WTC11 (cell line): ENCODE data around the gene SOSTDC1. TPM values are rescaled to one million over a fixed set of nuclear protein-coding genes. Genes with fewer than 3 reads are reported as not detected.

Experiments used
- ATAC-seq: fragments of 200-7000 bp; cut with Tn5 transposase; 2 replicates; pipeline ENCODE4 v1.10.0; 2021; ENCODE audit warnings: mild to moderate bottlenecking, moderate library complexity
- CTCF ChIA-PET: fragments of 300-600 bp; sonication (Branson Sonifier 250); formaldehyde crosslinking; loops from one replicate; lab custom pipeline; 2021; ENCODE audit warnings: antibody characterized with exemption; lab: Charles Lee
- POLR2A ChIA-PET: fragments of 350-600 bp; sonication (Branson Sonifier 250); formaldehyde crosslinking; loops from one replicate; lab custom pipeline; 2021; ENCODE audit warnings: antibody characterized with exemption; lab: Charles Lee
- DNase-seq: peaks from one replicate; pipeline ENCODE4 v3.0.0; 2021; ENCODE audit warnings: low spot score
- H3K27ac Mint-ChIP-seq: 2 replicates; pipeline ENCODE4 v1.8.0; 2021; ENCODE audit warnings: mixed read lengths
- H3K27me3 Mint-ChIP-seq: 2 replicates; pipeline ENCODE4 v1.8.0; 2021; ENCODE audit warnings: low read depth, mild to moderate bottlenecking, moderate library complexity, mixed read lengths
- H3K36me3 Mint-ChIP-seq: 2 replicates; pipeline ENCODE4 v1.8.0; 2021; ENCODE audit warnings: mixed read lengths
- H3K4me1 Mint-ChIP-seq: 2 replicates; pipeline ENCODE4 v1.8.0; 2022; ENCODE audit warnings: mixed read lengths
- H3K4me3 Mint-ChIP-seq: 2 replicates; pipeline ENCODE4 v1.8.0; 2021; ENCODE audit warnings: mild to moderate bottlenecking, moderate library complexity, mixed read lengths
- H3K9me3 Mint-ChIP-seq: 2 replicates; pipeline ENCODE4 v1.8.0; 2021; ENCODE audit warnings: mixed read lengths
- CREB1 ChIP-seq: sonication (generic); formaldehyde crosslinking; IDR thresholded peaks from 2 replicates; pipeline ENCODE4 v1.8.0; 2023; ENCODE audit warnings: mild to moderate bottlenecking, missing genetic modification reagents
- CREM ChIP-seq: sonication (generic); formaldehyde crosslinking; IDR thresholded peaks from 2 replicates; pipeline ENCODE4 v1.8.1; 2022; ENCODE audit warnings: mild to moderate bottlenecking, missing genetic modification reagents, moderate library complexity
- E2F5 ChIP-seq: sonication (generic); formaldehyde crosslinking; IDR thresholded peaks from 2 replicates; pipeline ENCODE4 v1.8.1; 2022; ENCODE audit warnings: mild to moderate bottlenecking, moderate library complexity, missing genetic modification reagents
- GRHL2 ChIP-seq: fragments of 250-450 bp; sonication (Bioruptor Pico); IDR thresholded peaks from 2 replicates; pipeline ENCODE4 v1.8.0; 2022; ENCODE audit warnings: mild to moderate bottlenecking, moderate library complexity; ENCODE audit not compliant: insufficient replicate concordance, severe bottlenecking
- GTF2I ChIP-seq: fragments of 250-450 bp; sonication (Bioruptor Pico); conservative IDR thresholded peaks from 2 replicates; pipeline ENCODE4 v1.4.0; 2021; ENCODE audit warnings: mild to moderate bottlenecking
- KAT7 ChIP-seq: sonication (generic); formaldehyde crosslinking; IDR thresholded peaks from 2 replicates; pipeline ENCODE4 v1.8.1; 2023; ENCODE audit warnings: missing genetic modification reagents, mild to moderate bottlenecking, borderline replicate concordance
- NFE2L1 ChIP-seq: sonication (generic); formaldehyde crosslinking; IDR thresholded peaks from 2 replicates; pipeline ENCODE4 v1.8.1; 2023; ENCODE audit warnings: missing genetic modification reagents
- NR1H2 ChIP-seq: sonication (generic); formaldehyde crosslinking; IDR thresholded peaks from 2 replicates; pipeline ENCODE4 v1.9.0; 2021; ENCODE audit warnings: mild to moderate bottlenecking, moderate library complexity, missing genetic modification reagents
- RORB ChIP-seq: fragments of 250-450 bp; sonication (Bioruptor Pico); IDR thresholded peaks from 2 replicates; pipeline ENCODE4 v1.9.0; 2021; ENCODE audit warnings: mild to moderate bottlenecking
- SP1 ChIP-seq: sonication (generic); formaldehyde crosslinking; conservative IDR thresholded peaks from 2 replicates; pipeline ENCODE4 v1.8.1; 2022; ENCODE audit warnings: missing genetic modification reagents
- TCF7 ChIP-seq: sonication (generic); formaldehyde crosslinking; IDR thresholded peaks from 2 replicates; pipeline ENCODE4 v1.8.0; 2022; ENCODE audit warnings: mild to moderate bottlenecking, low read depth, missing genetic modification reagents, moderate library complexity
- USF2 ChIP-seq: sonication (generic); formaldehyde crosslinking; IDR thresholded peaks from 2 replicates; pipeline ENCODE4 v1.8.1; 2023; ENCODE audit warnings: mild to moderate bottlenecking, missing genetic modification reagents, moderate library complexity
- ZNF138 ChIP-seq: sonication (generic); formaldehyde crosslinking; conservative IDR thresholded peaks from 2 replicates; pipeline ENCODE4 v1.8.1; 2022; ENCODE audit warnings: mild to moderate bottlenecking, moderate library complexity, missing genetic modification reagents
- ZNF512 ChIP-seq: sonication (generic); formaldehyde crosslinking; IDR thresholded peaks from 2 replicates; pipeline ENCODE4 v1.8.1; 2022; ENCODE audit warnings: missing genetic modification reagents, borderline replicate concordance
- total RNA-seq: library from RNA; stranded (reverse); gene quantifications from 3 replicates; pipeline ENCODE4 v1.2.3, GENCODE V29; 2021
- TF ChIP-seq, protein P1 (sequence below): sonication (generic); formaldehyde crosslinking; IDR thresholded peaks from 2 replicates; pipeline ENCODE4 v1.8.1; 2023; ENCODE audit warnings: mild to moderate bottlenecking, missing genetic modification reagents, borderline replicate concordance
- TF ChIP-seq, protein P2 (sequence below): fragments of 250-450 bp; sonication (Bioruptor Pico); conservative IDR thresholded peaks from 2 replicates; pipeline ENCODE4 v1.9.0; 2021; ENCODE audit warnings: mild to moderate bottlenecking
- TF ChIP-seq, protein P3 (sequence below): fragments of 250-450 bp; sonication (Bioruptor Pico); IDR thresholded peaks from 2 replicates; pipeline ENCODE4 v1.9.0; 2021; ENCODE audit warnings: mild to moderate bottlenecking
- TF ChIP-seq, protein P4 (sequence below): sonication (generic); formaldehyde crosslinking; IDR thresholded peaks from 2 replicates; pipeline ENCODE4 v1.8.1; 2023; ENCODE audit warnings: mild to moderate bottlenecking, missing genetic modification reagents
- TF ChIP-seq, protein P5 (sequence below): sonication (generic); formaldehyde crosslinking; IDR thresholded peaks from 2 replicates; pipeline ENCODE4 v1.8.1; 2023; ENCODE audit warnings: mild to moderate bottlenecking, missing genetic modification reagents, moderate library complexity

SOSTDC1 gene
- total RNA-seq, 1 experiment from 2014 or later: 0.15 TPM

DNA sequence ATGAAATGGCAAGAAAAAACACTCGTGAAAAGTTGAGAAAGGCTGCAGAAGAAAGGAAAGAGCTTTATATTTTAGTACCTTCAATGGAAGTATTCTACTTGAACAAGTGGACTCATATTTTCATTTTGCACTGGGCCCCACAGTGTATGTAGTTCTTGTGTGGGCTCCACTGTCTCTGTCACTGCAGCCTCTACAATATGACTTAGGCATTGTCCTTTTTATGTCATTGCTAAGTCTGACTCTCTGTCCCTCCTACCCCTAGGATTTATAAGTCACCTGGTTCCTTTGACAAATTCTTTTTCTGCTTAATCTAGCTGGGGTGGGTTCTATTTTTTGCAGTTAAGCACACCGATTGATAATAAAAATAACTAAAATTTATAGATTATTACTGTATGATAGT is 27.7 kb upstream of the SOSTDC1 start:
- TF ChIP-seq ZNF512 (CRISPR knock-in tag) (no peak), GRHL2 (no peak), TCF7 (no peak), ZNF138 (no peak), GTF2I (CRISPR knock-in tag) (no peak), SP1 (CRISPR knock-in tag) (no peak), NR1H2 (CRISPR knock-in tag) (no peak), E2F5 (no peak)
- TF ChIP-seq, protein P1, sequence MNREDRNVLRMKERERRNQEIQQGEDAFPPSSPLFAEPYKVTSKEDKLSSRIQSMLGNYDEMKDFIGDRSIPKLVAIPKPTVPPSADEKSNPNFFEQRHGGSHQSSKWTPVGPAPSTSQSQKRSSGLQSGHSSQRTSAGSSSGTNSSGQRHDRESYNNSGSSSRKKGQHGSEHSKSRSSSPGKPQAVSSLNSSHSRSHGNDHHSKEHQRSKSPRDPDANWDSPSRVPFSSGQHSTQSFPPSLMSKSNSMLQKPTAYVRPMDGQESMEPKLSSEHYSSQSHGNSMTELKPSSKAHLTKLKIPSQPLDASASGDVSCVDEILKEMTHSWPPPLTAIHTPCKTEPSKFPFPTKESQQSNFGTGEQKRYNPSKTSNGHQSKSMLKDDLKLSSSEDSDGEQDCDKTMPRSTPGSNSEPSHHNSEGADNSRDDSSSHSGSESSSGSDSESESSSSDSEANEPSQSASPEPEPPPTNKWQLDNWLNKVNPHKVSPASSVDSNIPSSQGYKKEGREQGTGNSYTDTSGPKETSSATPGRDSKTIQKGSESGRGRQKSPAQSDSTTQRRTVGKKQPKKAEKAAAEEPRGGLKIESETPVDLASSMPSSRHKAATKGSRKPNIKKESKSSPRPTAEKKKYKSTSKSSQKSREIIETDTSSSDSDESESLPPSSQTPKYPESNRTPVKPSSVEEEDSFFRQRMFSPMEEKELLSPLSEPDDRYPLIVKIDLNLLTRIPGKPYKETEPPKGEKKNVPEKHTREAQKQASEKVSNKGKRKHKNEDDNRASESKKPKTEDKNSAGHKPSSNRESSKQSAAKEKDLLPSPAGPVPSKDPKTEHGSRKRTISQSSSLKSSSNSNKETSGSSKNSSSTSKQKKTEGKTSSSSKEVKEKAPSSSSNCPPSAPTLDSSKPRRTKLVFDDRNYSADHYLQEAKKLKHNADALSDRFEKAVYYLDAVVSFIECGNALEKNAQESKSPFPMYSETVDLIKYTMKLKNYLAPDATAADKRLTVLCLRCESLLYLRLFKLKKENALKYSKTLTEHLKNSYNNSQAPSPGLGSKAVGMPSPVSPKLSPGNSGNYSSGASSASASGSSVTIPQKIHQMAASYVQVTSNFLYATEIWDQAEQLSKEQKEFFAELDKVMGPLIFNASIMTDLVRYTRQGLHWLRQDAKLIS (CRISPR knock-in tag): no peak
- ATAC-seq (no peak), DNase-seq (no peak)
- no peak overlapping the region for H3K27ac Mint-ChIP-seq
- H3K4me3 Mint-ChIP-seq: no peak overlapping the region
- H3K4me1 Mint-ChIP-seq: no peaks in the 10 kb centered on the region
- no peaks in the 10 kb centered on the region for H3K27me3 Mint-ChIP-seq
- ChIA-PET POLR2A (no interaction called here), CTCF (no interaction called here)
- no peaks in the 10 kb centered on the region for H3K36me3 Mint-ChIP-seq
- H3K9me3 Mint-ChIP-seq: no peaks in the 10 kb centered on the region

DNA sequence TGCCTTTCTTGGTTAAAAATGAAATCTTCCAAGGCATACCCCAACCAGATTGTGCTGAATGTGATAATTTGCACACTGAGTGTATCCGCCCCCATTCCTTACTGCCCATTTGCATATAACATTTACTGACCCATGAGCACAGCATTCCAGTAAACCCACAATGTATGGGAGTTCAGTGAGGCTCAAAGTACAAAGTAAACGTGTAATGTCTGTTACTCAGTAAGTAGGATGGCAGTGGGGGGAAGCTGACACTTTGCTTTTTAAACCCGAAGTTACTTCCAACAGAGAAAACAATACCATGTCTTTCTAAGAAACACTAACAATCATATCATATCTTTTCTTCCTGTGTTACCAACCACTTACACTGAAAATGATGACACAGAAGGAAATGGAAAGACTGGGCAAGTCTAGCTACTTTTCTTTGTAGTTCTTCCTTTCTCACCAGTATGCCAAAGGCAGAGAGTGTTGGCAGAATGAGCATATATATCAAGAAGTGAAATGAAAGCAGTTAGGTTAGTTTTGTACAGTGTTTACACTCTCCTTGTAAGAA is 27.1 kb upstream of the SOSTDC1 start:
- ChIA-PET POLR2A (no interaction called here), CTCF (no interaction called here)
- DNase-seq (no peak), ATAC-seq (no peak)
- no peaks in the 10 kb centered on the region for H3K27me3 Mint-ChIP-seq
- no peak overlapping the region for H3K27ac Mint-ChIP-seq
- no peaks in the 10 kb centered on the region for H3K4me1 Mint-ChIP-seq
- no peak overlapping the region for H3K4me3 Mint-ChIP-seq
- no peaks in the 10 kb centered on the region for H3K9me3 Mint-ChIP-seq
- no peaks in the 10 kb centered on the region for H3K36me3 Mint-ChIP-seq
- TF ChIP-seq KAT7 (CRISPR knock-in tag): no peak
- TF ChIP-seq, protein P2, sequence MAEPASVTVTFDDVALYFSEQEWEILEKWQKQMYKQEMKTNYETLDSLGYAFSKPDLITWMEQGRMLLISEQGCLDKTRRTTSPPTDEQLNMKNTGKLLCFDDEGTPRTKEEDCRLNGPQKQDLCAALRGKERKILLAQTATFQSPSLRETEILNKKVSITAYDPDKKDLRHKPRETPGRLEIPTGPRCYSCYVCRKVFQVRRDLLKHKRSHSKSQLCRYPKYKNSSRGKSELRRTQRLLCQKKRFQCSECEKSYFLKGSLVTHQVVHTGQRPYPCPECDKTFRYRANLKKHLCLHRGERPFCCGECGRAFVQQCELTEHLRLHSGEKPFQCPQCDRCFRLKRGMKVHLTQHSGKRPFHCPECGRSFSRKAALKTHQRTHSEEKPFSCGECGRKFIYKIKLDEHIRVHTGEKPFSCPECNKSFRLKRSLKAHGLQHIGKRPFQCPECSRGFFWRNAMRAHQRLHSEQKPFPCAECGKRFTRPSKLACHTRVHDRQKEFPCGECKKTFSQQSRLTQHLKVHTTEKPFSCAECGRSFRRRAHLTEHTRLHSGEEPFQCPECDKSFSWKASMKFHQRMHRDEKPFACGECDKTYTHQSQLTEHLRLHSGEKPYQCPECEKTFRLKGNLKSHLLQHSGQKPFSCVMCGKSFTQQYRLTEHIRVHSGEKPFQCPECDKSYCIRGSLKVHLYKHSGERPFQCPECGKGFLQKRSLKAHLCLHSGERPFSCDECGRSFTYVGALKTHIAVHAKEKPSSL: no peak
- TF ChIP-seq, protein P3, sequence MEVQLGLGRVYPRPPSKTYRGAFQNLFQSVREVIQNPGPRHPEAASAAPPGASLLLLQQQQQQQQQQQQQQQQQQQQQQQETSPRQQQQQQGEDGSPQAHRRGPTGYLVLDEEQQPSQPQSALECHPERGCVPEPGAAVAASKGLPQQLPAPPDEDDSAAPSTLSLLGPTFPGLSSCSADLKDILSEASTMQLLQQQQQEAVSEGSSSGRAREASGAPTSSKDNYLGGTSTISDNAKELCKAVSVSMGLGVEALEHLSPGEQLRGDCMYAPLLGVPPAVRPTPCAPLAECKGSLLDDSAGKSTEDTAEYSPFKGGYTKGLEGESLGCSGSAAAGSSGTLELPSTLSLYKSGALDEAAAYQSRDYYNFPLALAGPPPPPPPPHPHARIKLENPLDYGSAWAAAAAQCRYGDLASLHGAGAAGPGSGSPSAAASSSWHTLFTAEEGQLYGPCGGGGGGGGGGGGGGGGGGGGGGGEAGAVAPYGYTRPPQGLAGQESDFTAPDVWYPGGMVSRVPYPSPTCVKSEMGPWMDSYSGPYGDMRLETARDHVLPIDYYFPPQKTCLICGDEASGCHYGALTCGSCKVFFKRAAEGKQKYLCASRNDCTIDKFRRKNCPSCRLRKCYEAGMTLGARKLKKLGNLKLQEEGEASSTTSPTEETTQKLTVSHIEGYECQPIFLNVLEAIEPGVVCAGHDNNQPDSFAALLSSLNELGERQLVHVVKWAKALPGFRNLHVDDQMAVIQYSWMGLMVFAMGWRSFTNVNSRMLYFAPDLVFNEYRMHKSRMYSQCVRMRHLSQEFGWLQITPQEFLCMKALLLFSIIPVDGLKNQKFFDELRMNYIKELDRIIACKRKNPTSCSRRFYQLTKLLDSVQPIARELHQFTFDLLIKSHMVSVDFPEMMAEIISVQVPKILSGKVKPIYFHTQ (CRISPR knock-in tag): no peak
- TF ChIP-seq, protein P4, sequence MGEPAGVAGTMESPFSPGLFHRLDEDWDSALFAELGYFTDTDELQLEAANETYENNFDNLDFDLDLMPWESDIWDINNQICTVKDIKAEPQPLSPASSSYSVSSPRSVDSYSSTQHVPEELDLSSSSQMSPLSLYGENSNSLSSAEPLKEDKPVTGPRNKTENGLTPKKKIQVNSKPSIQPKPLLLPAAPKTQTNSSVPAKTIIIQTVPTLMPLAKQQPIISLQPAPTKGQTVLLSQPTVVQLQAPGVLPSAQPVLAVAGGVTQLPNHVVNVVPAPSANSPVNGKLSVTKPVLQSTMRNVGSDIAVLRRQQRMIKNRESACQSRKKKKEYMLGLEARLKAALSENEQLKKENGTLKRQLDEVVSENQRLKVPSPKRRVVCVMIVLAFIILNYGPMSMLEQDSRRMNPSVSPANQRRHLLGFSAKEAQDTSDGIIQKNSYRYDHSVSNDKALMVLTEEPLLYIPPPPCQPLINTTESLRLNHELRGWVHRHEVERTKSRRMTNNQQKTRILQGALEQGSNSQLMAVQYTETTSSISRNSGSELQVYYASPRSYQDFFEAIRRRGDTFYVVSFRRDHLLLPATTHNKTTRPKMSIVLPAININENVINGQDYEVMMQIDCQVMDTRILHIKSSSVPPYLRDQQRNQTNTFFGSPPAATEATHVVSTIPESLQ: no peak
- no peak for TF ChIP-seq CREB1 (CRISPR knock-in tag)
- no peak for TF ChIP-seq USF2
- TF ChIP-seq GRHL2: no peak
- no peak for TF ChIP-seq RORB
- TF ChIP-seq, protein P5, sequence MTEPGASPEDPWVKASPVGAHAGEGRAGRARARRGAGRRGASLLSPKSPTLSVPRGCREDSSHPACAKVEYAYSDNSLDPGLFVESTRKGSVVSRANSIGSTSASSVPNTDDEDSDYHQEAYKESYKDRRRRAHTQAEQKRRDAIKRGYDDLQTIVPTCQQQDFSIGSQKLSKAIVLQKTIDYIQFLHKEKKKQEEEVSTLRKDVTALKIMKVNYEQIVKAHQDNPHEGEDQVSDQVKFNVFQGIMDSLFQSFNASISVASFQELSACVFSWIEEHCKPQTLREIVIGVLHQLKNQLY (CRISPR knock-in tag): no peak
- no peak for TF ChIP-seq CREM (CRISPR knock-in tag)
- no peak for TF ChIP-seq NFE2L1 (CRISPR knock-in tag)
